Erythroblast (primary cell): ENCODE results near the gene LRRC49.

Source experiments
- GATA1 ChIP-seq: IDR thresholded peaks from 2 replicates; pipeline ENCODE4 v1.6.1; 2011; ENCODE audit warnings: low read depth, mild to moderate bottlenecking, control low read depth, low read length, moderate library complexity
- POLR2A ChIP-seq: IDR thresholded peaks from 2 replicates; pipeline ENCODE4 v1.6.1; 2011; ENCODE audit warnings: mild to moderate bottlenecking, low read length

DNA sequence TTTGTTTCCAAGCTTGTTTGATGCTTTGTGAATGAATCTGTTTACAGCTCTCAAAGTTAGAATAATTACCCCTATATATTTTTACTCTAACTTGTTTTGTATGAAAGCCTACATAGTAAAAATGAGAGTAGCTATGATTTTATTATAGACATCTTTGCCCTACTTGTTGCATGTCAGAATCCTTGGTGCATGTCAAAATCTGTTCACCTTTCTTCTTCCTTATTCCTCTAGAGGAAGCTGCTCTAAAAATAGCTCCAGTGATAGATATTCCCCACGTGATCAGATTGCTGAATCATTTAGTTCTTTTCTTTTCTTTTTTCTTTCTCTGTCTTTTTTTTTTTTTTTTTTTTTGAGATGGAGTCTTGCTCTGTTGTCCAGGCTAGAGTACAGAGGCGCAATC lies 39.8 kb downstream of the LRRC49 start:
- TF ChIP-seq POLR2A (no peak), GATA1 (no peak)
